RWPE1 (cell line): ENCODE data around the gene PCSK1.
"Not testable (repeated sequence)": the region's sequence is repeated elsewhere in the genome, so short reads cannot be mapped to it uniquely, and the experiment has no call there.

ENCODE experiments used
- CTCF ChIA-PET: fragments of 350-600 bp; sonication (Branson Sonifier 250); formaldehyde crosslinking; extraction: SDS; loops from one replicate; lab custom pipeline; 2021; lab: Yijun Ruan, JAX
- POLR2A ChIA-PET: fragments of 400-600 bp; formaldehyde crosslinking; extraction: SDS; loops from one replicate; lab custom pipeline; 2020; ENCODE audit warnings: antibody characterized with exemption; ENCODE audit not compliant: low non-redundant PET; lab: Yijun Ruan, JAX
- DNase-seq: peaks from one replicate; pipeline ENCODE4 v3.0.0; 2012; ENCODE audit warnings: low spot score
- H3K27ac ChIP-seq: fragments of 450-650 bp; 2 replicates; pipeline ENCODE4 v1.5.1; 2017
- CTCF ChIP-seq: fragments of 450-650 bp; conservative IDR thresholded peaks from 2 replicates; pipeline ENCODE4 v1.5.1; 2017; ENCODE audit warnings: low read depth, mild to moderate bottlenecking

PCSK1 gene

GRCh38 chr5:96402500-96402899, 30.5 kb downstream of the PCSK1 start:
- ChIA-PET POLR2A (no interaction called here), CTCF (no interaction called here)
- H3K27ac ChIP-seq = no peak overlapping the region

GRCh38 chr5:96396878-96397277, 36.2 kb downstream of the PCSK1 start:
- POLR2A ChIA-PET = no interaction called here
- CTCF ChIA-PET = interaction anchor here (0.6 to 0.7 kb wide), 3 partner anchors 203 to 833 kb away, joined by 3 to 5 read pairs (median 4); no protein-coding TSS in a partner anchor
- no peak overlapping the region for H3K27ac ChIP-seq
- no peak for TF ChIP-seq CTCF
- DNase-seq = no peak

More at GRCh38 chr5:96402500-96402899, 30.5 kb downstream of the PCSK1 start:
- no peak for TF ChIP-seq CTCF
- no peak for DNase-seq

GRCh38 chr5:96395295-96395694, 37.8 kb downstream of the PCSK1 start:
- CTCF ChIA-PET, DNase-seq, POLR2A ChIA-PET, H3K27ac ChIP-seq: not testable (repeated sequence)

- no peak for TF ChIP-seq CTCF
- no peak for DNase-seq
- no peak overlapping the region for H3K27ac ChIP-seq
- POLR2A ChIA-PET = interaction anchor here (0.5 kb wide), 1 partner anchor 20 kb away, joined by 5 read pairs; no protein-coding TSS in a partner anchor
- CTCF ChIA-PET = no interaction called here
Measured at GRCh38 chr5:96391921-96392320, 41.1 kb downstream of the PCSK1 start.

GRCh38 chr5:96388176-96388575, 44.9 kb downstream of the PCSK1 start:
- ChIA-PET POLR2A (no interaction called here), CTCF (no interaction called here)
- H3K27ac ChIP-seq = no peak overlapping the region
- TF ChIP-seq CTCF = no peak
- no peak for DNase-seq

GRCh38 chr5:96387616-96388015, 45.4 kb downstream of the PCSK1 start:
- CTCF ChIA-PET = interaction anchor here (0.5 kb wide), 1 partner anchor 214 kb away, joined by 3 read pairs; no protein-coding TSS in a partner anchor
- no peak for TF ChIP-seq CTCF

GRCh38 chr5:96385538-96385937, 47.5 kb downstream of the PCSK1 start:
- no peak overlapping the region for H3K27ac ChIP-seq
- ChIA-PET CTCF (no interaction called here), POLR2A (no interaction called here)
- no peak for TF ChIP-seq CTCF
- no peak for DNase-seq

More at GRCh38 chr5:96387616-96388015, 45.4 kb downstream of the PCSK1 start:
- POLR2A ChIA-PET = no interaction called here
- no peak overlapping the region for H3K27ac ChIP-seq
- no peak for DNase-seq
